CD4-positive, alpha-beta T cell treated with Interferon gamma for 1 hour (primary cell): ENCODE data around the gene HOXC13.
A peak's percentile ranks its signal among the peaks of the same experiment; 100 is the strongest.

Source experiments
- DNase-seq: peaks from one replicate; pipeline ENCODE4 v3.0.0-alpha.2; 2020

HOXC13 gene, protein sequence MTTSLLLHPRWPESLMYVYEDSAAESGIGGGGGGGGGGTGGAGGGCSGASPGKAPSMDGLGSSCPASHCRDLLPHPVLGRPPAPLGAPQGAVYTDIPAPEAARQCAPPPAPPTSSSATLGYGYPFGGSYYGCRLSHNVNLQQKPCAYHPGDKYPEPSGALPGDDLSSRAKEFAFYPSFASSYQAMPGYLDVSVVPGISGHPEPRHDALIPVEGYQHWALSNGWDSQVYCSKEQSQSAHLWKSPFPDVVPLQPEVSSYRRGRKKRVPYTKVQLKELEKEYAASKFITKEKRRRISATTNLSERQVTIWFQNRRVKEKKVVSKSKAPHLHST

DNA sequence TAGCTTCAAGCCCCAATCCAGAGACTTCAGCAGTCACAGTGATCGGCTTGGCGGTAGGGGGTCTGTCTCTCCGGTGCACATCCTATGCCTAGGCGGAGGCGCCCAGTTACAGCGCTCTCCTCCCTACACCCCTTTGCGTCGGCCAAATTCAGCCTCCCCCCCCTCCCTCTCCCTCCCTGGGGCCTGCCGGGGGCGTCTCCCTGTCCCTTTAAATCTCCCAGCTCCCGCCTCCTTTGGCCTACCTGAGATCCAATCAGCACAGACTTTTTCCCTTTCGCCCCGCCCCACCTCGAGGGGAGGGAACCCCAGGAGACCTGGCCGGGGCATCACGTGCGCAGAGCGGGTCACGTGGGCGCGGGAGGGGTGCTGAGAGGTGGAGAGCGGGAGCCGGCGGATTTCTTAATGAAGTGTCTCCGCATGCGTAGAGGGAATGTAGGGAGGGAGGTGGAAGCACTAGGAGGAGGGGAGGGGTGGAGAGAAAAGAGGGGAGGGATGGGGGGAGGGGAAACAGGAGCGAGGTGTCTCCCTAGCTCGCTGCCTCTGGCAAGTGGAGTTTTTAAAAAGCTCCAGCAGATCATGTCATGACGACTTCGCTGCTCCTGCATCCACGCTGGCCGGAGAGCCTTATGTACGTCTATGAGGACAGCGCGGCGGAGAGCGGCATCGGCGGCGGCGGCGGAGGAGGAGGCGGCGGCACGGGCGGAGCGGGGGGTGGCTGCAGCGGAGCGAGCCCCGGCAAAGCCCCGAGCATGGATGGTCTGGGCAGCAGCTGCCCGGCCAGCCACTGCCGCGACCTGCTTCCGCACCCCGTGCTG is at the start of gene HOXC13:
Gene HOXC13 (plus strand): TSS at position 506 of the 815 bp plus-strand sequence. CDS start 76 bp downstream, at position 582.
- peak; percentile 22 for DNase-seq

DNA sequence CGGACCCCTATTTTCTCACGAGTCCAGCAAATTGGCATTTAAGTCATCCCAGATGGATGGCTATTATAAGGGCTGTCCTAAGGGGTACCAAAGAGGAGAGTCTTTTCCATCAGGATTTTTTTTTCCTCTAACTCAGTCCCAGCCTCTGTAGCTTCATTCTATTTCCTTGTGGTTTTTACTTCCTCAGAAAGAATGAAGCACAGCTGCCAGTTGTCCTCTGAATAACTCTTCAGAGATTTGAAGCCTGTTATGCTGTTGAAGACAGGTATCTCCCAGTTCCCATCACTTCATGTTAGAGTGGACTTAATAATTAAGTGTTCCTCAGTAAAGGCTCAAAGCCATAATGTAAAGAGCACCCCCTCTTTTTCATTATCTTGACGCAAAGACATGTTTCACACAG is 48.5 kb upstream of the HOXC13 start:
- DNase-seq: no peak

DNA sequence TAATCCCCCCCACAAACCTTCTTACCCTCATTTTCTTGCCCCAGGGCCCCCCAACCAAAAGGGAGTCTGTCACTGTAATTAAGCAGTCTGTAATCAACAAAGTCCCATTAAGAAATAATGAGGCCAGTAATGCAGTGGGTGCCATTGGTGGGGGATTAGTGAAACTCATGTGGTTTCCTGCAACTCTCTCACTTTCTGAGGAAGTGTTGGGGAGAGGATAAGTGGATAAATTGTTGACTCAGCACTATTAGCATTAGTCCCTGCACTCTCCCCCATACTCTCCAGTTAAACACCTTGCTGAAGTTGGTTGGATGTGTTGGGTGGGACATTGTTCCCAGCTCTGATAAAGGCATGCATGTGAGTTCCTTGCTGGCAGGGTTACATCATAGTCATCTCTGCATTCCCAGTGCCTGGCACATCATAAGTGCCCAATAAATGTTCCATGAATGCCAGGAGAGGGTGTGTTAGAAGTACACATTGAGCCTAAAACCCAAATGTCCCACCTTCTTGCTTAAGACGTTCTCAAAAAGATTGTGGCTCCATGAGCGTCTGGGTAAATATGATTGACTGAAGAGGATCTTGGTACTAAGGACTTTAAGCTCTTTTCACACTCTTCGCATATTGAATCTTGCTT is 45.8 kb upstream of the HOXC13 start:
- DNase-seq: no peak

DNA sequence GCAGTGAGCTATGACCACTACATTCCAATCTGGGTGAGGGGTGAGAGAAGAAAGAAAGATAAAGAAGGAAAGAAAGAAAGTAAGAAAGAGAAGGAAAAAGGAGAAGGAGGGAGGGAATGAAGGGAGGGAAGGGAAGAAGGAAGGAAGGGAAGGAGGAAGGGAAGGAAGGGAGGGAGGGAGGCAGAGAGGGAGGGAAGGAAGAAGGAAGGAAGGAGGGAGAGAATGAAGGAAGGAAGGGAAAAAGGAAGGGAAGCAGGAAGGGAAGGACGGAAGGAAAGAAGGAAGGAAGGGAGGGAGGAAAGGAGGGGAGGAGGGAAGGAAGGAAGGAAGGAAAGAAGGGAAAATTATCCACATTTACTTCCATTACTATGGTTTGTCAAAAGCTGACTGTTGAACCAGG is 39.4 kb upstream of the HOXC13 start:
- no peak for DNase-seq

DNA sequence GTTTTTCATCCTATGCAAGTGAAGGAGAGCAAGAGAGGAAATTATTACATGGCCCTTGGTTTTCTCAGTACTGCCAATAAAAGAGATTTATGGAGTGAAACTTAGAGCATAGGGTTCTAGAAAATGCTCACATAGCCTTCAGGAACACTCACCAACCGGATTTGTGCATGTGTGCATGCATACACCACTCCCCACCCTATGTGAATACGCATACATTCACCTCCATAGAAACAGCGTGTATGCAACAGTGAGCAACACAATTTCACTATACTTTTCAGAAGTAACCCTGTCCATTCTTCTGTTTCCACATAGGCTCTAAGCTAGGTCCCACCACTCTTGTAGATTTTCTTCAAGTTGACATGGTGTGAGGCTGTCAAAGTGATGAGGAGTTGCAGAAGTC is 31.5 kb upstream of the HOXC13 start:
- no peak for DNase-seq

DNA sequence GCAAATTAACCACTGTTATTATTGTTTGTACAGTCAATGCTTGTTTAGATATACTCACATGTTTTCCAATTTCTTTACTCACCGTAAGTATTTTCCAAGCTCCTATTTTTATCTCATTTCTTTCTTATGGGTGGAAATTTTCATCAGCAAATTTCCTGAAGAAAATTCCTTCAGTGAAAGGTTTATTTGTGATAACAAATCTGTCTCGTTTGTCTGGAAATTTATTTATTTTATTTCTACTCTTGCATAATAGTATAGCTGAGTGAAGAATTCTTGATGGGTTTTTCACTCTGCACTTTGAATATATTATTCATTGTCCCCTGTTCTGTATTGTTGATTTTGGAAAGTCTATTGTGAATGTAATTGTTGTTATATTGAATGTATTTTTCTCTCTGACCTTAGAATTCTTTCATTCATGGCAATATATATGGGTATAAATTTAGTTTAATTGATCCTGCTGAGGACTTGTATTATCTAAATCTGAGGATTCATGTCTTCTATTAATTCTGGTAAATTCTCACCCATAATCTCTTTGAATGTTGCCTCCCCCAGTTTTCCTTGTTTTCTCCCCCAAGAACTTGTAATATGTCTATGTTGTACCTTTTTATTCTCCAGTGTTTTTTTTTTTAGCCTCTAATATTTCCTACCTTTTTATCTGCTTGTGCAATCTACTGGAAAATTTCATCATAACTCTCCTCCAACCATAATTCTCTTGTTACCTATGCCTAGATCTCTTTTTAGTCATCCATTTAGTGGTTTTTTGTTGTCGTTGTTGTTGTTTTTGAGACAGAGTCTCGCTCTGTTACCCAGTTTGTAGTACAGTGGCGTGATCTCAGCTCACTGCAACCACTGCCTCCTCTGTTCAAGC is 21.6 kb upstream of the HOXC13 start:
- DNase-seq: no peak

DNA sequence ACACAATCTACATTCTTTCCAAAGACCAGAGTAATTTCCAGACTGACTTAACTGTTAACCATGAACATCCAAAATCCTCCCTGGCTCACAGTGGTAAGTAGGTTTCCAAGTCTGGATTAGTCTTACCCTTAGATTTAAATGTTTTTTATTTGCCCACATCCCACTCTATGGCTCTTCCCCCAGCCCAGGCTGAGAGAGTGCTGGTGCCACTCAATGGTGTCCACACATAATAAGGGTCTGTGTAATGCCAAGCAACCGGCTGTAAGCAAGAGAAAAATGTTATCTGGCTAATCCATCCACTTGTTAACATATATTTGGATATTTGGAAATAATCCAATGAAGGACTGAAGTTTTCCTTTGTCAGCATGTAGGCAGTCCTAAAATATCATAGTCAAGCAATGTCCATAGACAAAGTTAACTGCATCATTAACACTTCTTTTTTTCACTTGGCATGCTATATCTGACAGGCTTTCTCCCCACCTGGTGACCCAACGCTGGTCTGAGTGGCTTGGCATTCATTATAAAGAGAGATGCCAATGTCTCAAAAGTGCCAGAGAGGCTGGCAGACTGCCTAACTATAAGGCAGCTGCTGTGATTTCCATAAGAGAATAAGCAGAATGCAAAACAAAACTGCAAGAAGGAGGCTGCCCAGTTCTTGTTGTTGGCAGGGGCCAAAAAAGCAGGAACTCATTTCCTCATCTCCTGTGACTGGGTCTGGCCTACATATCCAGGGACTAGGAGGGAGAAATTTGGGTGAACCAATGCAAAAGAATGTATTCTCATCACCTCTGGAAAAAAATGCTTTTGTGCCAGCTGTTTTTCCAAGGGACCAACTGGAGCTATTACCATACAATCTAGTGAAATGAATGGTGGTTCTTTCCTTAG is 13.9 kb upstream of the HOXC13 start:
- no peak for DNase-seq

DNA sequence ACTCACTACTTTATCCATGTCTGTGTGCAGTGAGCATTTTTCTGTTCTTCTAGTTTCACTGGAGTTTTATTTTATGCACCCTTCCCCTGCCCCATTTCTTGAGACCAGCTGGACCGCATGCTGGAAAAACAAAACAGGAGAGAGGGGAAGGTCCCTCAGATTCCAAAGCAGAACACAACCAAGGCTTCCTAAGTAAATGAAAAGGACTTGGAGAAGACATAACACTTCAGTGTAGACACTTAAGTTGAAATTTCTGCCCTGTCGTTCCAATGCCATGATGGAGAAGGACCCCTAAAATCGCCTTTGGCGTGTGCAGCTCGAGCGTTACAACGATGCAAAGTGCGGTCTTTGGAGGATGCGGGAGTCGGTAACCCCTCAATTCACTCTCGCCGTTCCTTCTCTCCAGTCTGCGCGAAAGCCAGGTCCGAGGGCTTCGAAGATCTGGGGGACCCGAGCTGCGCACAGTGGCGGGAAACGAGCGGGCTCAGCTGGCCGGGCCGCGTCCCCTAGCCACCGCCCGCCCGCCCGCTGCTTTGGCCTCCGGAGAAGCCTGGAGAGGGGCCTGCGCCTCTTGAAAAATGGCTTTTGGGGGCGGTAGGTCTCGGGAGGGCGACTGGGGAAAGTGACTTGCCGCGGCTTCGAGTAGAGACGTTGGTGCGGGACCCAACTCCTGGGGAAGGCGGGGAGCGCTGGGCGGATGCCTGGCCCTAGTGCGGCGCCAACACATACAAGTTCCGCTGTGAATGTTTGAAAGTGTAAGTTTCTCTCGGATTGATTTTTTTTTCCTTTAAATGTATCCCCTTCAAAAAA is 11.2 kb upstream of the HOXC13 start:
- no peak for DNase-seq

DNA sequence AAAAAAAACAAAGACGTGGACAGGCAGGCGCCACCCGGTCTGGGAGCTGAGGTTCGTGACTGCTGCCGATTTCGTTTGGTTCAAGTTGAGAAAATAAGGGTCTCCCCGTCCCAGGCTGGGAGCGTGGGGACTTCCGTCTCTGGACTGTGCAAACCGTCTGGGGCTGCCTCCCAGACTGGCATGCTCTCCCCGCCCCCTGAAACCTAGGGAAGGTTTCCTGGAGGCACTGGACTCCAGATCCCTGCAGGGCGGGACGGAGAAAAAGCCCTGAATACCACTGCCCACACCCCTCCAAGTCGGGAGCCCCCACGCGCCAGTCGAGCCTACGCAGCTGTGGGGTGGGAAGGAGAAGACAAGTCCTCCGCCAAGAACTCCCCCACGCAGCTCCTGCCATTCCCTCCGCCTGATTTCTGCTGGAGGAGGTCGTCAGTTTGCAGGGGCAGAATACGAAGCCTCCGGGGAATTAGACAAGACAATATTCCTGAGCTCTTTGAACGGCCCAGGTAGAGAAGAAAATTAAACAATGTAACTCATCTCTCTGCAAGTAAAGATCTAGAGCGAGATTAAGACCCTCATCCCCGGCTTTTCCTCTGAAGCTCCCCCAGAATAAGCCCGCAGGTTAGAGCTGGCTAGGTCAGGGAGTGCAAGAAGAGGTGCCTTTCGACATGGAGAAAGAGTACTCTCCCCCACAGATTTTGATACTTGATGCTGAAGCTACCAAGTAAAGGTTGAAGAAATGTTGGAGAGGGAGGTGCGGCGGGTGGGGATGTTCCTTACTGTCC is 10.4 kb upstream of the HOXC13 start:
- no peak for DNase-seq

DNA sequence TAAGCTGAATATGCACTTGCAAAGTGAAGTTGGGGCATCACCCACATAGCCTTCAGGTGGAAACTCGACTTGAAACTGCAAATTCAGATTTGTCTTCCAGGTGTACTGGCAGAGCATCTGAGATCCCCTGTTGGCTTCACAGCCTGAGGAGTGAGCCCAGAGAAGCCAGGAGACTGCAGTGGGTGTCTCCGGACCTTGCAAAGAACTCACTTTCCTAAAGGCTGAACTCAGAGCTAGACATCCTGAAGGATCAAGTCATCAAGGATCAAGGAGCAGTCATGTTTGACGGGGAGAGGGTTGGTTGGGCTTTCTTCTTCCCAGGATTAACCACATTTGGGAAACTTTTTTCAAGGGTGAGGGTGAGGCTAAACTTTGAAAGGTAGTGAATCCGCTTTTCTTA is 9.1 kb upstream of the HOXC13 start:
- no peak for DNase-seq

DNA sequence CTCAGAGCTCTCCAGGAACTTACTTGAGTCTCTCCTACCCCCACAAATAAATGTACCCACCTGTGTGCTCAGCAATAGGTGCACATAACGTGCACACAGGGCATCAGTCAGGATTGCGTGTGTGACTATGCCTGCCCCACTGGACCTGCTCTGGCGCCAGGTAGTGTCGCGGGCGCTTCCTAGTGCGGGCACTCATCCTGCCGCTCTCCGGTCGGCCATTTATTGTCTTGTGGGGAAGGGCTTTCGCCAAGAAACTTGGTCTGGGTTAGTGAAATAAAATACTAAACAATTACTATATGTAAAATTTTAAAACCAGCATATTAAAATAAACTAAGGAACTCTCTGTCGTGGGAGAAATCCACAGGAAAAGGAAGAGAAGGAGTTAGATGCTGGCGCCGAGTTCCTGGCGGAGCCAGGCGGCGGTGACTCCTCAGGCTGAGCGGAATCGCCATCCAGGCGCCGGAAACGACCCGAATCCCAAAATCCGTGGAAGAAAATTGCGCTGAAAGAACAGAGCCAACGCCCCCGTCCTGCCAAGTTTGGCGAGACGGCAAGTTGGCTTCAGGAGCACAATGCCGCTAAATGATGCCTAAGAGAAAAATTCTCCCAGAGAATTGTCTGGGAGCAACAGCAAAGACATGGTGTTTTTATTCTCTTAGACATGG is 7.9 kb upstream of the HOXC13 start:
- no peak for DNase-seq

DNA sequence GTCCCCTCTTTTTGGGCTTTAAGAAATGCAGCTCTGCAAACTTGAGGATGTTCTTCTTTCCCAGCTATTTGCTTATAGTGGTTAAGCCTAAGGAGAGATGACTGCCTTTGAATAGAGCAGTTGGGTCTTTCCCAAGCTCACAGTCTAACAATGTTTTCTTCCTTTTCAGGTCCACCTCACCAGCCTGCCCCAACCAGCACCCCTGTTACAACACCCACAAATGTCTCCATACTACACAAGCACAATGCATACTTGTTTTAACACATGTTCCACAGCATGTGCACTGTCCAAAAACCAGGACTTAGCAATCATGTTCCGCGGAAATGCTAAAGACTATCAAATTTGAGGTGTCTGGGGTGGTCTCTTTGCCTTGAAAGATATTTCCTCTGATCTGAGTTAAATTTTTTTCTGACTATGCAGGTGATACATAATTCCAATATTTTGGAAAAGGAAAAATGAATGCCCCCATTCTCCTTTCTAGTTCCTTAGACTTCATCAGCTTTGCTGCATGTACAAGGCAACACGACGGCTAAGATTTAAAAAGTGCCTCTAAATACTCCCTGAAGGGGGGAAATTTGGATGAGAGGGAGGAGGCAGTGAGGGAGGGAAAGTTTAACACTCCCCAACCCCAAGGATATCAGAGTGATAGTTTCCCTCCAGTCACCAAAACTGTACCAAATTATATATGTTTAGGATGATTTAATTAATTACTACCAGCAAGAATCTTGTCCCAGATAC is 6.6 kb upstream of the HOXC13 start:
- no peak for DNase-seq

DNA sequence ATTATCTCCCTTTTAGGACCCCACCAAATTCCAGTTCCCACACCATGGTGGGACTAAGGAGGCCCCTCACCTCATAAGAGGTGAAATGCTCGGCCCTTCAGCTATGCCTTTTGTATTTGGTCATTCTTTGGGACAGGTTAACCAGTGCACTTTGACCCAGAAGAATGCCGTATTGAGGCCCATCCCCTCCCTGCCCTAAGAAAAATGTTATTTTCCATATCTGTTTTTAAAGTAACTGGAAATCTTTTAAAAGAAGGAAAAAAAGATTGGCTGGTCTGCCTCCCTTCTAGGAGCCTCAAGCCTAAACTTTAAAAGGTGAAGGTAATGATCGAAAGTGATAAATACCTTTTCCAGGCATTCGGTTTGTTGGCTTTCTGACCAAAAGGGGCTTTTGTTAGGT is 5.7 kb upstream of the HOXC13 start:
- DNase-seq: no peak

DNA sequence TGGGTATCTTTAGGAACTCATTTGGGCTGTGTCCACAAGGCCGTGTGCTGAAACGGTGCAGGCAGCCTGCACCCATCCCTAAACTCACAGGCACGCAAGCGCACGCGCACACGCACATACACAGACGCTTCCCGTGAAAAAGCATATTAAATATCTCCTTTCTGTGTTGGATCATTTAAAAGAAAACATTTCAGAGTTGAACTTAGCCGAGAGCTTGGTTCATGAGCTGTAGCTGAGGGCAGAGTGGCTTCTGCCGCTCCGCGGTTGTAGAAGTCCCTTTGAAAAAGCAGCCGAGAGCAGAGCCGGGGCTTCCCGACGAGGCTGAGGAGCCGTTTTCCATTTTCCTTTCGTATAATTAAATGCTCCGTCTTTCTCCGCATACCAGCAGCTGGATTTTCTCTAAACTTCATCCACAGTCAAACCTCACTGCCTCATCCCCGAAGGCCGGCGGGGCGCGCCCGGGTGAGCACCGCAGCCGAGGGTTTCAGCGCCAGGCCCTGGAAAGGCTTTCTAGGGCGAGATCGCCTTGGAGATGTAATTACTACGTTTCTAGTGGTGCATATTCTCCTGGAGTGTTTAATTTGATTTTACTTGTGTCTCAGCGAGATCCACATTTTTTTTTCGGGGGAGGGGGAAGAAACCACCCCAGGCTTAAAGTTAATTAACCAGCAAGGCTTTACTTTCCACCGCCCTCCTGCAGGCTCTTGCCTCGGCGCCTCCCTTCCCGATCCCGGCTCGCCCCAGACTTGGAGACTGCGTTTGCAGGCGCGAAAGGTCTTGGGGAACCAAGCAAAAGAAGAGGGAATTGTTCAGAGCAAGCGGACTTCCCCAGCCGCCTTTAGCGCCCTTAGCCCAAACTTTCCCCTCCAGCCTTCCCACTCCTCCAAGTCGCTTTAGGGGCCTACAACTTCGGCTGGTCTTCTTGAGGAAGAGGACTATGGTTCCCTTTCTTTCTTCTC is 3.0 kb upstream of the HOXC13 start:
- no peak for DNase-seq

DNA sequence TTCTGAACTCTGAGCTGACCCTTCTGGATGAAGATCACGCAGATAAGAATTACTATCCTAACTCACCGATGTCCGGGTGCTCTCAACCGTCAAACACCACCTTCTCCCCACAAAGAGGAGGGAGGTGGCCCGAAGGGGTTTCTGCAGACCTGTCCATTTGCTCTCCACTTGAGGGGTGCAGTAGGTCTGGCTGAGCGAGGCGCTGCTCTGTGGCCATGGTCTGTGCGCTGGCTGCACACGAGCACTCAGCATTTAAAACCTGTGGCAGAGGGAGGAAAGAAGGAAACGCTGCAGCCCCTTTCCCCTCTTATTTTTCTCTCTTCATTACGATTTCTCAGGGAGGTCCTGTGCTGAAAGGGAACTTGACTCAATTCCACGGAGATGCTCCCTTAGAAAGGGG is 1.5 kb upstream of the HOXC13 start:
- DNase-seq: no peak

DNA sequence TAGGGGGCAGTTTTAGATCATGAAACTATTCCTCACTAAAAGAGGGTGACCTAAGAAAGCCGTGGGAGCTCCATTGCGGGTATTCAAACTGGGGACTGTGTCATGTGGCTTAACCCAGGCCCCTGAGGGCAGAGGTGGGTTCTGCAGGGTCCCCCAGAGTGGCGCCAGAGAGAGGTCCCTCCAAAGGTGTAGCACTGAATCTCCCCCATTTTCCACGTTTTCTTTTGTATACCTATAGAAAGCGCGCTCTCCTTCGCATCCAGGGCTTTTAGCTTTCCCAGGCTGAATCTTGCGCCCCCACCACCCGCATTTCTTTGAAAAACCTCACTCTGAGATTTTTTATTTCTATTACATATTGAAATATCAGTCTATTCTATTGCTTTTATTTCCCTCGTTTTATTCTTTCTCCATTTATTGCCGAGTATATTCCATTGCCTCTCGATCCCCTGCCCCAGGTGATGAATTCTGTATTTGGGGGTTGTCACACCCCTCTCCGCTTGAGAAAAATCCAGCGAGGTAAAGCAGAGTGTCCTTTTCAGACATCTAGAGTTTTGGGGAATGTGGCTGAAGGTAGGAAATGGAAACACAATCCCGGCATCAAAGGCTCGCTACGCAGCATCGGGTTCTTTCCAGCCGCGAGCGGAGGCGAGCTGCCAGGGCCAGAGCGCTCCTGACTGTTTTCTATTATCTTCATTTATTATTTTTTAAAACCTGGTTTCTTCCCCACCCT is 870 bp upstream of the HOXC13 start:
- DNase-seq: no peak
